H1 (cell line): ENCODE results near the gene ZNG1B. TPM values are rescaled to one million over a fixed set of nuclear protein-coding genes. Genes with fewer than 3 reads are reported as not detected.
"Not testable (repeated sequence)": the region's sequence is repeated elsewhere in the genome, so short reads cannot be mapped to it uniquely, and the experiment has no call there.

ENCODE experiments used
- CTCF ChIA-PET: fragments of 300-600 bp; sonication (Branson Sonifier 250); formaldehyde crosslinking; loops from one replicate; lab custom pipeline; 2021; ENCODE audit not compliant: partially characterized antibody; lab: Charles Lee
- POLR2A ChIA-PET: fragments of 300-600 bp; sonication (Branson Sonifier 250); formaldehyde crosslinking; loops from one replicate; lab custom pipeline; 2021; ENCODE audit warnings: inconsistent platforms; ENCODE audit not compliant: partially characterized antibody; lab: Charles Lee
- DNase-seq, 2 experiments: peaks; one replicate each; pipeline versions ENCODE4 v3.0.0 to v3.0.0-alpha.2; 2010 to 2022; ENCODE audit warnings: low spot score in 2 of 2, low read depth in 1 of 2, mixed read lengths in 1 of 2
- FAIRE-seq: peaks from 2 replicates; lab custom pipeline; 2011; peaks lifted over from hg19 to GRCh38; lab: Jason Lieb, UNC
- H2AFZ ChIP-seq: 2 replicates; pipeline ENCODE4 v1.8.1; 2012; ENCODE audit warnings: low read length, inconsistent platforms
- H2AK5ac ChIP-seq: 2 replicates; pipeline ENCODE4 v1.6.1; 2013; ENCODE audit warnings: low read depth, low read length
- H2BK120ac ChIP-seq: replicated peaks from 2 replicates; pipeline ENCODE3; 2013; ENCODE audit warnings: low read depth, low read length, inconsistent platforms
- H2BK12ac ChIP-seq: 2 replicates; pipeline ENCODE4 v1.6.1; 2013; ENCODE audit warnings: low read depth, low read length
- H2BK15ac ChIP-seq: 2 replicates; pipeline ENCODE4 v1.6.1; 2013; ENCODE audit warnings: low read length
- H2BK20ac ChIP-seq: 2 replicates; pipeline ENCODE4 v1.6.1; 2013; ENCODE audit warnings: low read length
- H2BK5ac ChIP-seq: 2 replicates; pipeline ENCODE4 v1.6.1; 2013; ENCODE audit warnings: low read depth, low read length
- H3K14ac ChIP-seq: 2 replicates; pipeline ENCODE4 v1.6.1; 2013; ENCODE audit warnings: inconsistent platforms; ENCODE audit not compliant: insufficient read length
- H3K18ac ChIP-seq: 2 replicates; pipeline ENCODE4 v1.6.1; 2013; ENCODE audit warnings: low read length; ENCODE audit errors: extremely low read depth
- H3K23ac ChIP-seq: 2 replicates; pipeline ENCODE4 v1.6.1; 2013; ENCODE audit warnings: inconsistent platforms; ENCODE audit not compliant: insufficient read length
- H3K23me2 ChIP-seq: 2 replicates; pipeline ENCODE4 v1.6.1; 2013; ENCODE audit warnings: low read depth, low read length
- H3K27ac ChIP-seq: 2 replicates; pipeline ENCODE4 v1.6.1; 2011; ENCODE audit warnings: low read depth, low read length, inconsistent platforms
- H3K27me3 ChIP-seq, 4 experiments: replicated peaks in 1 of 4; 1 replicate in 1 of 4; 2 replicates in 3 of 4; pipeline versions ENCODE4 v1.6.1 to v1.8.1; 2011 to 2013; ENCODE audit warnings: low read length in 3 of 4, mild to moderate bottlenecking in 3 of 4, inconsistent platforms in 2 of 4, mixed read lengths in 2 of 4, moderate library complexity in 1 of 4; ENCODE audit not compliant: control insufficient read depth in 3 of 4, insufficient read depth in 3 of 4; ENCODE audit errors: extremely low read depth in 1 of 4
- H3K36me3 ChIP-seq, 4 experiments: 2 replicates each; pipeline versions ENCODE4 v1.6.1 to v1.8.1; 2011 to 2013; ENCODE audit warnings: mild to moderate bottlenecking in 4 of 4, low read length in 3 of 4, moderate library complexity in 2 of 4, control low read depth in 1 of 4, inconsistent platforms in 1 of 4; ENCODE audit not compliant: insufficient read depth in 4 of 4, control insufficient read depth in 2 of 4
- H3K4ac ChIP-seq: replicated peaks from 2 replicates; pipeline ENCODE3; 2013; ENCODE audit warnings: low read length, low read depth, mixed read lengths, inconsistent platforms; ENCODE audit not compliant: insufficient read length
- H3K4me1 ChIP-seq, 4 experiments: replicated peaks in 1 of 4; 1 replicate in 1 of 4; 2 replicates in 3 of 4; pipeline versions ENCODE4 v1.6.1 to v1.8.1; 2011 to 2013; ENCODE audit warnings: low read length in 3 of 4, inconsistent platforms in 2 of 4, mixed read lengths in 1 of 4; ENCODE audit not compliant: insufficient read depth in 4 of 4, control insufficient read depth in 3 of 4
- H3K4me2 ChIP-seq, 2 experiments: 2 replicates each; pipeline versions ENCODE4 v1.6.1 to v1.8.1; 2011 to 2013; ENCODE audit warnings: low read depth in 2 of 2, low read length in 2 of 2, control low read depth in 1 of 2, inconsistent platforms in 1 of 2, mild to moderate bottlenecking in 1 of 2; ENCODE audit not compliant: insufficient read depth in 1 of 2
- H3K4me3 ChIP-seq, 4 experiments: fragments of 200-600, 300-600 bp in 1 of 4; sonication (generic), shearing (Covaris generic), sonication (Bioruptor Twin) in 1 of 4; 2 replicates each; pipeline versions ENCODE4 v1.5.1 to v1.8.1; 2011 to 2016; ENCODE audit warnings: low read length in 4 of 4, low read depth in 3 of 4, control low read depth in 2 of 4, inconsistent platforms in 2 of 4, mild to moderate bottlenecking in 2 of 4, mixed read lengths in 1 of 4, moderate library complexity in 1 of 4; ENCODE audit not compliant: insufficient read depth in 2 of 4; ENCODE audit errors: extremely low read depth in 1 of 4
- H3K56ac ChIP-seq: replicated peaks from 2 replicates; pipeline ENCODE3; 2013; ENCODE audit warnings: low read depth, mild to moderate bottlenecking, mixed read lengths, low read length, inconsistent platforms; ENCODE audit not compliant: insufficient read length
- H3K79me1 ChIP-seq: 2 replicates; pipeline ENCODE4 v1.6.1; 2013; ENCODE audit warnings: low read depth, low read length, control low read depth
- H3K79me2 ChIP-seq, 2 experiments: 2 replicates each; pipeline versions ENCODE4 v1.6.1 to v1.8.1; 2012 to 2013; ENCODE audit warnings: low read length in 2 of 2, mild to moderate bottlenecking in 2 of 2, inconsistent platforms in 1 of 2; ENCODE audit not compliant: insufficient read depth in 2 of 2, control insufficient read depth in 1 of 2
- H3K9ac ChIP-seq, 4 experiments: replicated peaks in 1 of 4; 1 replicate in 1 of 4; 2 replicates in 3 of 4; pipeline versions ENCODE4 v1.6.1 to v1.8.1; 2011 to 2013; ENCODE audit warnings: low read depth in 3 of 4, low read length in 3 of 4, control low read depth in 2 of 4, mild to moderate bottlenecking in 2 of 4, moderate library complexity in 2 of 4, inconsistent platforms in 1 of 4; ENCODE audit errors: extremely low read depth in 1 of 4
- H3K9me3 ChIP-seq, 2 experiments: 2 replicates each; pipeline versions ENCODE4 v1.6.1 to v1.8.1; 2012 to 2013; ENCODE audit warnings: mild to moderate bottlenecking in 2 of 2, moderate library complexity in 2 of 2, control low read depth in 1 of 2, inconsistent platforms in 1 of 2, low read depth in 1 of 2, low read length in 1 of 2, mixed read lengths in 1 of 2; ENCODE audit not compliant: insufficient read depth in 2 of 2
- H4K20me1 ChIP-seq, 2 experiments: replicated peaks in 1 of 2; 2 replicates each; pipeline versions ENCODE3 to v1.8.1; 2011 to 2013; ENCODE audit warnings: inconsistent platforms in 2 of 2, low read length in 2 of 2, mild to moderate bottlenecking in 1 of 2; ENCODE audit not compliant: insufficient read depth in 2 of 2, control insufficient read depth in 1 of 2
- H4K5ac ChIP-seq: 2 replicates; pipeline ENCODE4 v1.6.1; 2013; ENCODE audit warnings: low read length, low read depth, mixed read lengths, inconsistent platforms; ENCODE audit not compliant: insufficient read length
- H4K8ac ChIP-seq: 2 replicates; pipeline ENCODE4 v1.8.0; 2013; ENCODE audit warnings: mild to moderate bottlenecking, moderate library complexity, low read length, inconsistent platforms; ENCODE audit not compliant: insufficient read depth; ENCODE audit errors: extremely low read depth
- H4K91ac ChIP-seq: replicated peaks from 2 replicates; pipeline ENCODE3; 2013; ENCODE audit warnings: low read length, mixed read lengths, inconsistent platforms; ENCODE audit not compliant: insufficient read length
- WGBS, 2 experiments: shearing (Covaris generic) in 1 of 2; methylation state at CpG; one replicate each; pipeline versions ENCODE4 v1.1.6 to v1.1.7; 2013 to 2015; ENCODE audit warnings: low lambda C conversion rate in 2 of 2, mixed read lengths in 2 of 2, inconsistent platforms in 1 of 2, low coverage in 1 of 2, missing lambda C conversion rate in 1 of 2; ENCODE audit not compliant: insufficient replicate concordance in 2 of 2, insufficient coverage in 1 of 2, insufficient read length in 1 of 2; ENCODE audit errors: extremely low coverage in 1 of 2, missing lambda C conversion rate in 1 of 2; 5-methylcytosine and 5-hydroxymethylcytosine counted together
- polyA plus RNA-seq, 7 experiments: library from polyadenylated mRNA; depleted of rRNA in 3 of 7; stranded (reverse) in 5 of 7; unstranded in 2 of 7; fragments of >200 nt in 5 of 7; fragments of 200-250 nt in 2 of 7; gene quantifications; 1 replicate in 5 of 7; 2 replicates in 1 of 7; 4 replicates in 1 of 7; pipeline versions ENCODE4 v1.2.1 to v1.2.3, GENCODE V29; 2011 to 2013; ENCODE audit warnings: missing spikeins in 2 of 7, mixed read lengths in 2 of 7
- total RNA-seq: library from RNA; stranded (reverse); fragmentation: NEBNext Ultra II Directional; extraction: Animal tissue kit (Norgen Biotek cat#: 25700); gene quantifications from 2 replicates; pipeline ENCODE4 v1.2.1, GENCODE V29; 2021

Gene ZNG1B
- total and polyA plus RNA-seq, 2 of the 8 experiments (the other 6 are each of a cell fraction or from before 2014, with no cell fraction given), result 12.8 to 32.7 TPM

DNA sequence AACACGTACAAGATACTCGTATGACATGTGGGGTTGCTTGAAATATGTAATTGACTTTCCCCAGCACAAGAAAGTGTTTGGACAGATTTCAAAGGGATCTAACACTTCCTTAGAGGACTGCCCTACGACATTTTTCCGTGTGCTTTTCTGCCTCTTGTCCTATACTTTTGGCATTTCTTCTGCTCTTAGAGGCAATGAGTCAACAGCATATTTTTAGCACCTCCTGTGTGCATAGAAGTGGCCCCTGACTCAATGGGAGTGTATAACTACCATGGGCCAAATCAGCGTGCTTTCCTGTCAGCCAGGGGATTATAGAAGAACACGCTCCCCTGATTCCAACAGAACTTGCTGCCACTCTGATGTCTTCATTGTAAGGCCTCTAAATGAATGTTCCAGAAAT is 99.1 kb downstream of the ZNG1B start:
- DNase-seq, H2BK12ac ChIP-seq, H3K4me1 ChIP-seq, H3K9ac ChIP-seq, H4K20me1 ChIP-seq, POLR2A ChIA-PET, H3K36me3 ChIP-seq, H3K4me2 ChIP-seq, H3K79me1 ChIP-seq, H3K4me3 ChIP-seq, H2BK20ac ChIP-seq, H3K14ac ChIP-seq, H2AK5ac ChIP-seq, H2BK120ac ChIP-seq, H2BK15ac ChIP-seq, H3K23ac ChIP-seq, H3K79me2 ChIP-seq, H3K23me2 ChIP-seq, H3K56ac ChIP-seq, CTCF ChIA-PET, H3K9me3 ChIP-seq, H4K8ac ChIP-seq, H3K27ac ChIP-seq, H2BK5ac ChIP-seq, H4K91ac ChIP-seq, H2AFZ ChIP-seq, H3K18ac ChIP-seq, H4K5ac ChIP-seq, FAIRE-seq, H3K4ac ChIP-seq: not testable (repeated sequence)
- 85% methylated on average over 6 of the region's 6 CpGs; no CpG with 5 or more reads in 1 of the 2 experiments for WGBS, 2 experiments
- peaks cover 5 to 10% (median 9%) of the 10 kb centered on the region in 4 experiments; a peak in 6 of 7 replicates for H3K27me3 ChIP-seq

DNA sequence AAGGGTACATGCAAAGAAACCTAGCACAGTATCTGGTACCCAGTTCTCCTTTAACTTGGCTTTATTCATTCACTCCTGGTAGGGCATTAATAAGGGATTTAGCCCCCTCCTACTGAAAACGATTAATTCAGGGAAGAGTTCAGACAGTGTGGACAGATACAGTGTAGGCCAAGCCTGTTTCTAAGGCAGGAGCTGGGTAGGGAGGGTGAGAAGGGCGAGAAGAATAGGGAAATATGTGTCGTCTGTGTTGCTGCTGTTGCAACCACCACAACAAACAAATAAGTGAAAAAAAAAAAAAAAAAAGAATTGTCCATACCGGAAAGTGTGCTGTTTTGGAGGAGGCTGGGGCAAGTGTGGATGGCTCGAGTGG is 103.3 kb downstream of the ZNG1B start:
- H3K18ac ChIP-seq, H3K4me3 ChIP-seq, H3K56ac ChIP-seq, H2AFZ ChIP-seq, H2BK12ac ChIP-seq, H3K36me3 ChIP-seq, H3K4me1 ChIP-seq, DNase-seq, H2BK20ac ChIP-seq, H2BK15ac ChIP-seq, H2AK5ac ChIP-seq, CTCF ChIA-PET, H3K23me2 ChIP-seq, H3K9ac ChIP-seq, H3K23ac ChIP-seq, FAIRE-seq, H2BK120ac ChIP-seq, H3K79me2 ChIP-seq, H4K20me1 ChIP-seq, H4K5ac ChIP-seq, H3K14ac ChIP-seq, H3K27ac ChIP-seq, H4K91ac ChIP-seq, POLR2A ChIA-PET, H3K79me1 ChIP-seq, H4K8ac ChIP-seq, H2BK5ac ChIP-seq, H3K9me3 ChIP-seq, H3K4ac ChIP-seq: not testable (repeated sequence)
- WGBS, 2 experiments, result 26% methylated on average over 3 of the region's 5 CpGs; no CpG with 5 or more reads in 1 of the 2 experiments
- Histone ChIP-seq H3K4me2 (peak overlapping the region; percentile 58 to 82; a peak in 2 of 4 replicates), H3K27me3 (peaks cover 8 to 30% (median 22%) of the 10 kb centered on the region in 4 experiments; a peak in 6 of 7 replicates)
